HG03135 (cell line): ENCODE measurements around the gene PON3.

Experiments used
- ATAC-seq: cut with Tn5 transposase; IDR thresholded peaks from one replicate; pipeline ENCODE4 v1.9.1; 2021; ENCODE audit warnings: mild to moderate bottlenecking, moderate library complexity; ENCODE audit not compliant: unreplicated experiment

Gene PON3

GRCh38 chr7:95309951-95310350 lies 86.2 kb downstream of the PON3 start:
- no peak for ATAC-seq
